GM19238 (cell line): ENCODE data around the gene IZUMO2.
"Not testable (repeated sequence)": the region's sequence is repeated elsewhere in the genome, so short reads cannot be mapped to it uniquely, and the experiment has no call there.

Experiments
- DNase-seq: peaks from one replicate; pipeline ENCODE4 v3.0.0; 2011; ENCODE audit warnings: low spot score; ENCODE audit not compliant: insufficient read length

IZUMO2 gene

GRCh38 chr19:50184196-50184595 is 21.1 kb upstream of the IZUMO2 start:
- DNase-seq = no peak

- DNase-seq = no peak
Measured at GRCh38 chr19:50181121-50181520, 18.0 kb upstream of the IZUMO2 start.

DNA sequence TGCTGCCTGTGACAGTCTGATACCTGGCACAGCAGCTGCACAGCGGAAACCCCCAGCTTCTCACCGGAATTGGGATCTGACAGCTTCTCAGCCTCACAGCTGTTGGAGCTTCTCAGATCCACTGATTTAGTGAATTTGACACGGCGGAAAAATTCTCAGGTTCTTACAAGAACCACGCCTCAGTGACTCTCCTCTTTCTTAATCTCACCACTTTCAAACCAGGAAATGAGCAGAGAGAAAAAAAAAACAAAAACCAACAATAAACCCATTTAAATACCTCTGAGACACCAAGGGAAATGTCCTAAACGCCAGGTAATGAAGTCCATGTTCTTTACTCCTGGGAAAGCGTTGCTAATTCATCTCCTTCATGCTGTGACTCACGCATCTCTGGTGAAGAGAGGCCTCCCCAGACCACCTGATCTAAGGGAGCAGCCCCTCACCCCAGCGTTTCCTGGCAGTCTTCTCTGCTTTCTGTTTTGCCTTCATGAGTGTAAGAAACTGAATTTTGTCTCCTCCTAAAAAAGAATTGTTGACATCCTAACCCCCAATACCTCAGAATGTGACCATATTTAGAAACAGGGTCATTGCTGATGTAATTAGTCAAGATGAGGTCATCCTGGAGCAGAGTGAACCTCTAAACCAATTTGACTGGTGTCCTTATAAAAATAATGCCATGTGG is 15.9 kb upstream of the IZUMO2 start:
- DNase-seq = no peak

DNA sequence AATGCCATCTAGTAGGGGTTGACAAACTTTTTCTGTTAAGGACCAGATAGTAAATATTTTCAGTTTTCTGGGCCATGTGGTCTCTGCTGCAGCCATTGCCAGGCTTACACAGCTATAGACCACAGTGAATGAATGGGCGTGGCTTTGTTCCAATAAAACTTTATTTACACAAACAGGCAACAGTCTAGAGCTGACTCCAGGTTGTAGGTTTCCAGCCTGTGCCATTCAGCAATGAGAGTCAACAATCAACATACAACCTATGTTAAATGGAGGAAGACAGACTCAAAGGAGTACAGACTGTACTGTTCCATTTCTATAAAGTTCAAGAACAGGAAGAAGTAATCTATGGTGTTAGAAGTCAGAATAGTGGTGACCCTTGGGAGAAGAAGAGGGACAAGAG is 15.2 kb upstream of the IZUMO2 start:
- no peak for DNase-seq

GRCh38 chr19:50176775-50177174 is 13.7 kb upstream of the IZUMO2 start:
- DNase-seq = no peak

- DNase-seq = no peak
Measured at GRCh38 chr19:50175924-50176323, 12.8 kb upstream of the IZUMO2 start.

DNA sequence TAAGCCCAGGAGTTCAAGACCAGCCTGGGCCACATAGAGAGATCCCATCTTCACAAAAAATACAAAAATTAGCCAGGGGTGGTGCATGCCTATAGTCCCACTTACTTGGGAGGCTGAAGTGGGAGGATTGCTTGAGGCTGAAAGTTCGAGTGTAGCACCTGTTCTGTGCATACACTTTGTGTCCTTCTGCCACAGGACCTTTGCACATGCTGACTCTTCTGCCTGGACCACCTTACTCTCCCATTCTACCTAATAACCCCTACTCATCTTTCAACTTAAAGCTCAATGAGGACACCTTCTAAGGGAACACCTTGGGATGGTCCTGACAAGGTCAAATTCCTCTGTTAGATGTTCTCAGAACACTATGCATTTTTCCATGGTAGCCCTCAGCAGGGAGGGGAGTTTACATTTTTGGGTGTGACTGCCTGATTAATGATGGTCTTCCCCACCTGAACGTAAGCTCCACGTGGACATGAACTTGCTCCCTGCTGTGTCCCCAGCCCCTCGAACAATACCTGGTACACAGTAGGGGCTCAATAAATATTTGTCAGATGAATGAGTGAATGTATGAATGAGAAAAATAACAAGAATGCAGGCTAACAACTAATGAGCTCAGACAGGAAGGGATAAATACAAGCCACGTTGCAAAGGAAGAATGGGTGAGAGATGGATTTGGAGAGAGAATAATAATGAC is 11.2 kb upstream of the IZUMO2 start:
- no peak for DNase-seq

GRCh38 chr19:50173127-50173526 is 10.0 kb upstream of the IZUMO2 start:
- DNase-seq = no peak

GRCh38 chr19:50172726-50173125 is 9.6 kb upstream of the IZUMO2 start:
- no peak for DNase-seq

DNA sequence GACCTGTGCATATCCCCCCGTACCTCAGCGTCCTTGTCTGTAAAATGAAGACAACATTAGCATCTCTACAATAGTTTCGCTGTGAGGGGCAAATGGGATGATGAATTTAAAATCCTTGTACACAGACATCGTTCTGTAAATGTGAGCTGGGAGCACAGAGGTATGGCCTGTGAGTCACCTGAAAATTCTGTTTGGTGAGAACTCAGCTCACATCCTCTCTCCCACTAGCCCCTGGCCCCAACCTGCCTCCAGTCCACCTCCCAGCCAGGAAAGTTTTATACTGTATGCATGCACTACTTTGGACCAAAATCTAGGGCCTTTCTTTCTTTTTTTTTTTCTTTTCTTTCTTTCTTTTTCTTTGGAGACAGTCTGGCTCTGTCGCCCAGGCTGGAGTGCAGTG is 8.7 kb upstream of the IZUMO2 start:
- DNase-seq = no peak

GRCh38 chr19:50167314-50167721 is 4.2 kb upstream of the IZUMO2 start:
- no peak for DNase-seq

- DNase-seq = no peak
Measured at GRCh38 chr19:50159078-50159477, 4.0 kb downstream of the IZUMO2 start.

- no peak for DNase-seq
Measured at GRCh38 chr19:50158577-50158976, 4.5 kb downstream of the IZUMO2 start.

GRCh38 chr19:50155520-50156109 is 7.5 kb downstream of the IZUMO2 start:
- no peak for DNase-seq

DNA sequence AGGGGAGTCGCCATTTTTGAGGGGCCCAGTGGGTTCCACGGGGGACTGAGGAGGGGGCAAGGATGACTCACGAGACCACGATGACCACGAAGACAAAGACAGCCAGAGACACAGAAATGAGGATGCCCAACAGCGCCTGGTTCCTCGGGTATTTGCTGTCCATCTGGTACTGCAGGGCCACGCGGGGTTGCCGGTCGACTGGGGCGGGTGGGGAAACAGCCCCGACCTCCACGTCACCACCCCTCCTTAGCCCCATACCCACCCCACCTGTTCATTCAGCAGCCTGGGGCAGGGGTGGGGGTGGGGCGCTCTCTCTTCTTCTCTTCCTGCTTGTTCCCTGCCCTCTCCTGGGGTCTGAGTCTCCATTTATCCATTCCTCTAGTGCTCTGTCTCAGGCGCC is 8.6 kb downstream of the IZUMO2 start:
- no peak for DNase-seq

- no peak for DNase-seq
Measured at GRCh38 chr19:50152578-50152977, 10.5 kb downstream of the IZUMO2 start.

DNA sequence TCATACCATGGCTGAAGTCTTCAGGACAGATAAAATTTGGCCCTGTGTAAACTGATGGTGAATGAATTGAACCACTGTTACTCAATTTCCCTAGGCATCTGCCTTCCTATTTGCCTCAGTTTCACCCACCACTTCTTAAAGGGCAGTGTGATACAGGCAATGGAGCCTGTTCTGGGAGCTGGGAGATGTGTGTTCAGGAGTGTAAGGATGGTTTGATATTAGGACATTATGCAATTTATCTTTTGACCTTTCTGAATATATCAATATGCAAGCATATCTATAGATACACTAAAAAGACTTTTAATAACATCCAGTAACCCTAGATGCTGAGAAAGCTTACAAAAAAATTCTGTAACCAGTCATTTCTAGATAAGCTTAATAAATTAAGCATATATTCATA is 14.6 kb downstream of the IZUMO2 start:
- DNase-seq = no peak

DNA sequence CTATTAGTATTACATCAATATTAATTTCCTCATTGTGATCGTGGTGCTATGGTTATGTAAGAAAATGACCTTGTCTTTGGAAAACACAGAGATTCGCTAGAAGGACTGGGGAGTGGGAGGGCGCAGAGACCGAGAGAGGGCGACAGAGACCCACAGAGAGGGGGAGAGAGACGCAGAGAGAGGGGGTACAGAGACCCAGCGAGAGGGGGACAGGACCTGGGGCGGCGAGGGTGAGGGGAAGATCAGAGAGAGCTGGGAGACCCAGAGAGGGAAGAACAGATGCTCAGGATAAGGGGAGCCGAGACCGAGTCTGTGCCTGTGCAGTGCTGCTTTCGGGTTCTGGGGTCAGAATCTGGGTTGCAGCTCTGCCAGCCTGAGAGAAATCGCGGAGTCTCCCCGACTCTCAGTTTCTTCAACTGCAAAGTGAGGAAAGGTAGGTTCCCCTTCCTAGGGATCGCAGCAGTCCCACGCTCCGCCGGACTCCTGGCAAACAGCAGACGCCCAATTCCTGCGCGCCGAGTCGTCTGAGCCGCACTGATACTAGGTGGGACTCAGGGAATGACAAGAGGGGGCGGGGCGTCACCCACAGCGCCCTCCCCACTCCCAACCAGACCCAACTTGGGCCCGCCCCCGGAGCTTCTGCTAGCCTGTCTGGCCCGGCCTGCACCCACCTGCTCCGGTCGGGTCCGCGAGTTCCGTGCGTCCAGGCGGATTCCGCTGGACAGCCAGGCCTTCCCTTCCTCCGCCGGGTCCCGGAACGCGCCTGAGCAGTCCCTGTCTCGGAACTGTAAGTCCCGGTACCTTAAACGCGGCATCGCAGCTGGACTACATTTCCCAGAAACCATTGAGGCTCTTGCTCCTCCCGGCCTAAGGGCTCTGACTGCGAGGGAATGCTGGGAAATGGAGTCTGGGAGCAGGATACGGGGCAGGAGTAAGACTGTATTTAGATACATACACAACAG is 15.3 kb downstream of the IZUMO2 start:
- no peak for DNase-seq

GRCh38 chr19:50141921-50142320 is 21.2 kb downstream of the IZUMO2 start:
- not testable (repeated sequence) for DNase-seq

GRCh38 chr19:50140118-50140845 is 22.8 kb downstream of the IZUMO2 start:
- DNase-seq = not testable (repeated sequence)
